ENCODE measurements around the gene KLC1. TPM values are rescaled to one million over a fixed set of nuclear protein-coding genes. Genes with fewer than 3 reads are reported as not detected.

The KLC1 gene
- total RNA-seq, 1 donor from 2014 or later, result 169 TPM

- DNase-seq (ENCODE audit: low spot score), result no peak
- Mint-ChIP-seq H3K4me3 (ENCODE audit: low read depth) (no peak overlapping the region), H3K4me1 (ENCODE audit: low read depth) (no peaks in the 10 kb centered on the region), H3K9me3 (no peaks in the 10 kb centered on the region), H3K27ac (no peak overlapping the region), H3K36me3 (ENCODE audit: low read depth) (peaks cover 19% of the 10 kb centered on the region), H3K27me3 (ENCODE audit: low read depth) (no peaks in the 10 kb centered on the region)
- intact Hi-C loops (cut with micrococcal nuclease), result no loop called here
These were observed 99.7 kb downstream of the KLC1 start for GRCh38 chr14:103728721-103729120.

GRCh38 chr14:103729496-103730448 is 100.8 kb downstream of the KLC1 start:
- no peak for DNase-seq (ENCODE audit: low spot score)
- intact Hi-C loops (cut with micrococcal nuclease), result no loop called here
- Mint-ChIP-seq H3K27ac (no peak overlapping the region), H3K9me3 (no peaks in the 10 kb centered on the region), H3K36me3 (ENCODE audit: low read depth) (peaks cover 19% of the 10 kb centered on the region), H3K4me1 (ENCODE audit: low read depth) (no peaks in the 10 kb centered on the region), H3K27me3 (ENCODE audit: low read depth) (no peaks in the 10 kb centered on the region), H3K4me3 (ENCODE audit: low read depth) (no peak overlapping the region)

- H3K9me3 Mint-ChIP-seq, result no peaks in the 10 kb centered on the region
- peaks cover 19% of the 10 kb centered on the region for H3K36me3 Mint-ChIP-seq (ENCODE audit: low read depth)
- no peak overlapping the region for H3K27ac Mint-ChIP-seq
- DNase-seq (ENCODE audit: low spot score), result no peak
- no peak overlapping the region for H3K4me3 Mint-ChIP-seq (ENCODE audit: low read depth)
- no peaks in the 10 kb centered on the region for H3K4me1 Mint-ChIP-seq (ENCODE audit: low read depth)
- intact Hi-C loops (cut with micrococcal nuclease), result no loop called here
- H3K27me3 Mint-ChIP-seq (ENCODE audit: low read depth), result no peaks in the 10 kb centered on the region
These were observed 101.6 kb downstream of the KLC1 start for GRCh38 chr14:103730490-103731035.

GRCh38 chr14:103731481-103731880 is 102.5 kb downstream of the KLC1 start:
- intact Hi-C loops (cut with micrococcal nuclease), result no loop called here
- no peak overlapping the region for H3K4me3 Mint-ChIP-seq (ENCODE audit: low read depth)
- peaks cover 19% of the 10 kb centered on the region for H3K36me3 Mint-ChIP-seq (ENCODE audit: low read depth)
- H3K27ac Mint-ChIP-seq, result no peak overlapping the region
- no peaks in the 10 kb centered on the region for H3K27me3 Mint-ChIP-seq (ENCODE audit: low read depth)
- no peaks in the 10 kb centered on the region for H3K4me1 Mint-ChIP-seq (ENCODE audit: low read depth)
- H3K9me3 Mint-ChIP-seq, result no peaks in the 10 kb centered on the region
- DNase-seq (ENCODE audit: low spot score), result no peak

- intact Hi-C loops (cut with micrococcal nuclease), result no loop called here
- peaks cover 19% of the 10 kb centered on the region for H3K36me3 Mint-ChIP-seq (ENCODE audit: low read depth)
- H3K9me3 Mint-ChIP-seq, result no peaks in the 10 kb centered on the region
- no peaks in the 10 kb centered on the region for H3K27me3 Mint-ChIP-seq (ENCODE audit: low read depth)
- H3K4me3 Mint-ChIP-seq (ENCODE audit: low read depth), result no peak overlapping the region
- H3K4me1 Mint-ChIP-seq (ENCODE audit: low read depth), result no peaks in the 10 kb centered on the region
- H3K27ac Mint-ChIP-seq, result no peak overlapping the region
- DNase-seq (ENCODE audit: low spot score), result no peak
These were observed 103.2 kb downstream of the KLC1 start for GRCh38 chr14:103731916-103732867.

- no peaks in the 10 kb centered on the region for H3K27me3 Mint-ChIP-seq (ENCODE audit: low read depth)
- no peaks in the 10 kb centered on the region for H3K4me1 Mint-ChIP-seq (ENCODE audit: low read depth)
- no peak for DNase-seq (ENCODE audit: low spot score)
- intact Hi-C loops (cut with micrococcal nuclease), result no loop called here
- no peak overlapping the region for H3K27ac Mint-ChIP-seq
- peaks cover 19% of the 10 kb centered on the region for H3K36me3 Mint-ChIP-seq (ENCODE audit: low read depth)
- no peaks in the 10 kb centered on the region for H3K9me3 Mint-ChIP-seq
- H3K4me3 Mint-ChIP-seq (ENCODE audit: low read depth), result no peak overlapping the region
These were observed 104.0 kb downstream of the KLC1 start for GRCh38 chr14:103732868-103733620.

GRCh38 chr14:103733651-103734050 is 104.6 kb downstream of the KLC1 start:
- DNase-seq (ENCODE audit: low spot score), result no peak
- H3K9me3 Mint-ChIP-seq, result no peaks in the 10 kb centered on the region
- intact Hi-C loops (cut with micrococcal nuclease), result no loop called here
- no peak overlapping the region for H3K4me3 Mint-ChIP-seq (ENCODE audit: low read depth)
- H3K4me1 Mint-ChIP-seq (ENCODE audit: low read depth), result no peaks in the 10 kb centered on the region
- H3K36me3 Mint-ChIP-seq (ENCODE audit: low read depth), result peaks cover 16% of the 10 kb centered on the region
- H3K27ac Mint-ChIP-seq, result no peak overlapping the region
- H3K27me3 Mint-ChIP-seq (ENCODE audit: low read depth), result no peaks in the 10 kb centered on the region

- intact Hi-C loops (cut with micrococcal nuclease), result no loop called here
- Mint-ChIP-seq H3K27me3 (ENCODE audit: low read depth) (no peaks in the 10 kb centered on the region), H3K4me3 (ENCODE audit: low read depth) (no peak overlapping the region), H3K4me1 (ENCODE audit: low read depth) (no peaks in the 10 kb centered on the region), H3K27ac (no peak overlapping the region), H3K36me3 (ENCODE audit: low read depth) (peaks cover 10% of the 10 kb centered on the region), H3K9me3 (no peaks in the 10 kb centered on the region)
- DNase-seq (ENCODE audit: low spot score), result no peak
These were observed 105.3 kb downstream of the KLC1 start for GRCh38 chr14:103734081-103734888.

- Mint-ChIP-seq H3K36me3 (ENCODE audit: low read depth) (peaks cover 4% of the 10 kb centered on the region), H3K9me3 (no peaks in the 10 kb centered on the region), H3K27me3 (ENCODE audit: low read depth) (no peaks in the 10 kb centered on the region), H3K4me1 (ENCODE audit: low read depth) (no peaks in the 10 kb centered on the region), H3K27ac (no peak overlapping the region), H3K4me3 (ENCODE audit: low read depth) (no peak overlapping the region)
- intact Hi-C loops (cut with micrococcal nuclease), result no loop called here
- DNase-seq (ENCODE audit: low spot score), result no peak
These were observed 106.0 kb downstream of the KLC1 start for GRCh38 chr14:103735022-103735421.

GRCh38 chr14:103735439-103735814 is 106.4 kb downstream of the KLC1 start:
- no peak for DNase-seq (ENCODE audit: low spot score)
- H3K9me3 Mint-ChIP-seq, result no peaks in the 10 kb centered on the region
- H3K36me3 Mint-ChIP-seq (ENCODE audit: low read depth), result peaks cover 4% of the 10 kb centered on the region
- no peak overlapping the region for H3K4me3 Mint-ChIP-seq (ENCODE audit: low read depth)
- intact Hi-C loops (cut with micrococcal nuclease), result no loop called here
- no peaks in the 10 kb centered on the region for H3K4me1 Mint-ChIP-seq (ENCODE audit: low read depth)
- H3K27ac Mint-ChIP-seq, result no peak overlapping the region
- H3K27me3 Mint-ChIP-seq (ENCODE audit: low read depth), result no peaks in the 10 kb centered on the region

- no peak for DNase-seq (ENCODE audit: low spot score)
- Mint-ChIP-seq H3K36me3 (ENCODE audit: low read depth) (peaks cover 4% of the 10 kb centered on the region), H3K27me3 (ENCODE audit: low read depth) (no peaks in the 10 kb centered on the region), H3K4me1 (ENCODE audit: low read depth) (no peaks in the 10 kb centered on the region), H3K4me3 (ENCODE audit: low read depth) (no peak overlapping the region), H3K9me3 (no peaks in the 10 kb centered on the region), H3K27ac (no peak overlapping the region)
- intact Hi-C loops (cut with micrococcal nuclease), result no loop called here
These were observed 107.0 kb downstream of the KLC1 start for GRCh38 chr14:103735815-103736545.
